PC-9 (cell line): ENCODE results near the gene PRKRA. TPM values are rescaled to one million over a fixed set of nuclear protein-coding genes. Genes with fewer than 3 reads are reported as not detected.
"Not testable (repeated sequence)": the region's sequence is repeated elsewhere in the genome, so short reads cannot be mapped to it uniquely, and the experiment has no call there.

Experiments used
- BruUV-seq: library from RNA; stranded (reverse); fragments of 400-500 nt; replicated peaks from 2 replicates; lab custom pipeline; 2021; lab: Mats Ljungman, UMichigan
- CTCF ChIA-PET: fragments of 300-600 bp; sonication (Branson Sonifier 250); formaldehyde crosslinking; loops from one replicate; lab custom pipeline; 2022; ENCODE audit warnings: antibody characterized with exemption; lab: Charles Lee
- POLR2A ChIA-PET: fragments of 300-600 bp; sonication (Branson Sonifier 250); formaldehyde crosslinking; loops from one replicate; lab custom pipeline; 2022; ENCODE audit warnings: antibody characterized with exemption; ENCODE audit not compliant: unreplicated experiment; lab: Charles Lee
- DNase-seq, 2 experiments: peaks; one replicate each; pipeline versions ENCODE4 v3.0.0 to v3.0.0-alpha.2; 2015 to 2022; ENCODE audit warnings: mixed read lengths in 1 of 2
- H2AFZ ChIP-seq: fragments of 200-600 bp; sonication (generic); 2 replicates; pipeline ENCODE4 v1.8.1; 2017; ENCODE audit warnings: antibody characterized with exemption
- H3F3A ChIP-seq: fragments of 200-600 bp; sonication (generic); 2 replicates; pipeline ENCODE4 v1.8.1; 2017; ENCODE audit warnings: antibody characterized with exemption, mild to moderate bottlenecking, low read depth; ENCODE audit not compliant: insufficient read depth
- H3K27ac ChIP-seq: fragments of 200-600 bp; sonication (generic); 2 replicates; pipeline ENCODE4 v1.6.1; 2016; ENCODE audit warnings: mixed run types
- H3K27me3 ChIP-seq: fragments of 200-600 bp; sonication (generic); 2 replicates; pipeline ENCODE4 v1.6.1; 2016; ENCODE audit warnings: low read depth, mixed run types; ENCODE audit not compliant: insufficient read depth
- H3K36me3 ChIP-seq: fragments of 200-600 bp; sonication (generic); 2 replicates; pipeline ENCODE4 v1.6.1; 2016; ENCODE audit warnings: low read depth, mixed run types
- H3K4me1 ChIP-seq: fragments of 200-600 bp; sonication (generic); replicated peaks from 2 replicates; pipeline ENCODE4 v1.6.1; 2016; ENCODE audit warnings: mixed run types; ENCODE audit not compliant: insufficient read depth
- H3K4me2 ChIP-seq: fragments of 200-600 bp; sonication (generic); 2 replicates; pipeline ENCODE4 v1.6.1; 2017; ENCODE audit warnings: mixed run types
- H3K4me3 ChIP-seq: fragments of 200-600 bp; sonication (generic); 2 replicates; pipeline ENCODE4 v1.6.1; 2016; ENCODE audit warnings: mixed run types
- H3K79me2 ChIP-seq: fragments of 200-600 bp; sonication (generic); 2 replicates; pipeline ENCODE4 v1.6.1; 2017; ENCODE audit warnings: low read depth, mixed run types
- H3K9me2 ChIP-seq: fragments of 200-600 bp; sonication (generic); 2 replicates; pipeline ENCODE4 v1.8.1; 2017; ENCODE audit warnings: mild to moderate bottlenecking; ENCODE audit not compliant: insufficient read depth
- H3K9me3 ChIP-seq: fragments of 200-600 bp; sonication (generic); 2 replicates; pipeline ENCODE4 v1.8.1; 2016; ENCODE audit warnings: low read depth; ENCODE audit not compliant: insufficient read depth
- H4K20me1 ChIP-seq: fragments of 200-600 bp; sonication (generic); 2 replicates; pipeline ENCODE4 v1.8.1; 2017; ENCODE audit not compliant: insufficient read depth
- CTCF ChIP-seq: fragments of 200-600 bp; sonication (generic); conservative IDR thresholded peaks from 2 replicates; pipeline ENCODE4 v1.6.1; 2017; ENCODE audit warnings: mixed run types, antibody characterized with exemption, mild to moderate bottlenecking, moderate library complexity
- EZH2 ChIP-seq: fragments of 200-600 bp; sonication (generic); IDR thresholded peaks from 2 replicates; pipeline ENCODE4 v1.8.0; 2017; ENCODE audit warnings: antibody characterized with exemption, low read depth
- intact Hi-C: fragments of 100-400 bp; cut with micrococcal nuclease; formaldehyde crosslinking; loops from one replicate; pipeline ENCODE4 v1.10.0; 2022; ENCODE audit not compliant: unreplicated experiment
- total RNA-seq: library from RNA; stranded (reverse); gene quantifications from 2 replicates; pipeline ENCODE4 v1.2.3, GENCODE V29; 2021

The PRKRA gene
- total RNA-seq, 1 experiment from 2014 or later: 93.3 TPM

GRCh38 chr2:178414266-178415247, 36.4 kb downstream of the PRKRA start:
- TF ChIP-seq EZH2 (no peak), CTCF (peak; percentile 99)
- H3K9me3 ChIP-seq: no peaks in the 10 kb centered on the region; the same call in 1 of the 2 replicates
- POLR2A ChIA-PET: interaction anchor here (0.6 to 0.7 kb wide), 3 partner anchors 224 to 403 kb away, joined by 3 to 4 read pairs (median 3); no protein-coding TSS in a partner anchor

DNA sequence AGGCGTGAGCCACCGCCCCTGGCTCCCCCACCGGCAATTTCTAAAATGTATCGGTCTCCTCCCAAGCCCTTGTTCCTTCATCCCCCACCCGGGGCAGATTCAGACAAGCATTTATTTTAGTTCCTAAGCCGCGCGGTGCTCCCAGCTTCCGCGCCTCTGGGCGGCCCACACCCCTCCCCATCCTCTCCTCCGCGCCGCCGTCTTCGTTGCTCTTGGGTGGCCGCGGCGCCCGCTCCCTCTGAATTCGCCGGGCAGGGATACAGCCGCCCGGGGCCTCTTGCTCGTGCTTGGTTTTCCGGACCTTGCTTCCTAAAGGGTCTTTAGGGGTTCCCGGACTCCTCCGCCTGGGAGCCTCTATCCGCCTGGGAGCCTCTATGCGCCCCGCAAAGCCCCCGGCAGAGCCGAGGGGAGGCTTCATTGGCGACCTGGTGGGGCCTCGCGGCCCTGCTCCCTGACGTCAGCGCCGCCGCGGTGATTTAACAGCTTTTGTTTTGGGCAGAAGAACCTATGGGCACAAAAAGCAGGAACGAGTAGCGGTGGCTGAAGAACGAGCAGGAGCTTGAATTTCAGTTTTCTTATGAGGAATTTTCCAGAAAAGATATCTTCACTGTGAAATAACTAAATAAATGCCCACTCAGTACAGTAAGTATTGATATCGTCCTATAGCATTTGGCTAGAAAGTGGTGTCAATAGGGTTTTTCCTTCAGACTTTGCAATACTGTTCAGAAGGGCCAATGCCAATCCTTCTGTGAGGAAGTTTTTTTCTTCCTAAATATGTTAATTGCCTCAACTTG, 37.3 kb downstream of the PRKRA start:
- BruUV-seq: TSS peak; percentile 67
- peak; percentile 66 to 78 for DNase-seq

More at GRCh38 chr2:178414266-178415247, 36.4 kb downstream of the PRKRA start:
- intact Hi-C loops: loop anchor here (1.0 to 10.0 kb wide), 9 partner anchors 18 to 1080 kb away; partner anchors contain the start of genes PLEKHA3 and RBM45
- Histone ChIP-seq H3K9me2 (no peaks in the 10 kb centered on the region), H3K36me3 (no peaks in the 10 kb centered on the region), H3K4me2 (peak overlapping the region; percentile 81), H3K27ac (peak overlapping the region; percentile 55; the same call in 1 of the 2 replicates), H4K20me1 (no peaks in the 10 kb centered on the region), H3K4me3 (peak overlapping the region; percentile 72), H3K27me3 (no peaks in the 10 kb centered on the region), H3K4me1 (peaks cover 18% of the 10 kb centered on the region), H3K79me2 (no peaks in the 10 kb centered on the region), H2AFZ (peak overlapping the region; percentile 99), H3F3A (peaks cover 6% of the 10 kb centered on the region)
- CTCF ChIA-PET: interaction anchor here (0.6 to 3.3 kb wide), 13 partner anchors 10 to 979 kb away, joined by 3 to 37 read pairs (median 3); partner anchors contain the start of gene RBM45
- peak; percentile 91 to 93 for DNase-seq
- no TSS peak for BruUV-seq

DNA sequence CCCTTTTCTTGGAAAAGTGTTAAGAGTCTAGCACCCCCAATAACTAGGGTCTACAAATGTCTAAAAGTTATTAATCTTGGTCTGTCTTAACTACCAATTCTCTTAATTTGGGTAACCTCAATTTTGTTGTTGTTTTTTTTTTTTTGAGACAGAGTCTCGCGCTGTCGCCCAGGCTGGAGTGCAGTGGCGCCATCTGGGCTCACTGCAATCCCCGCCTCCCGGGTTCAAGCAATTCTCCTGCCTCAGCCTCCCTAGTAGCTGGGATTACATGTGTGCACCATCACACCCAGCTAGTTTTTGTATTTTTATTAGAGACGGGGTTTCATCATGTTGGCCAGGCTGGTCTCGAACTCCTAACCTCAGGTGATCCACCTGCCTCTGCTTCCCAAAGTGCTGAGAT, 38.5 kb downstream of the PRKRA start:
- H3K9me3 ChIP-seq, H3K36me3 ChIP-seq, H3K79me2 ChIP-seq, H3K9me2 ChIP-seq, DNase-seq, H3K27me3 ChIP-seq, POLR2A ChIA-PET, H4K20me1 ChIP-seq, H3K27ac ChIP-seq, H3F3A ChIP-seq: not testable (repeated sequence)
- Histone ChIP-seq H3K4me1 (peaks cover 18% of the 10 kb centered on the region), H3K4me2 (peak overlapping the region; percentile 81), H3K4me3 (peak overlapping the region; percentile 72; the same call in 1 of the 2 replicates), H2AFZ (peak overlapping the region; percentile 99; the same call in 1 of the 2 replicates)
- BruUV-seq: TSS peak; percentile 67
- intact Hi-C loops: loop anchor here (5.0 to 10.0 kb wide), 2 partner anchors 610 to 1078 kb away; no protein-coding TSS in a partner anchor
- CTCF ChIA-PET: interaction anchor here (2.9 to 3.3 kb wide), 2 partner anchors 15 to 300 kb away, joined by 19 to 37 read pairs; partner anchors contain the start of gene RBM45

More for the DNA sequence above, 37.3 kb downstream of the PRKRA start:
- peak overlapping the region; percentile 55 for H3K27ac ChIP-seq
- no peaks in the 10 kb centered on the region for H4K20me1 ChIP-seq
- intact Hi-C loops: loop anchor here (1.0 to 10.0 kb wide), 9 partner anchors 17 to 1079 kb away; partner anchors contain the start of genes PLEKHA3 and RBM45
- ChIA-PET POLR2A (interaction anchor here (0.6 kb wide), 2 partner anchors 14 to 297 kb away, joined by 4 read pairs; no protein-coding TSS in a partner anchor), CTCF (interaction anchor here (0.5 to 3.3 kb wide), 8 partner anchors 9 to 430 kb away, joined by 3 to 37 read pairs (median 9); partner anchors contain the start of gene RBM45)
- H3K9me3 ChIP-seq: no peaks in the 10 kb centered on the region; the same call in 1 of the 2 replicates
- H3F3A ChIP-seq: peaks cover 6% of the 10 kb centered on the region
- no peaks in the 10 kb centered on the region for H3K9me2 ChIP-seq
- no peaks in the 10 kb centered on the region for H3K36me3 ChIP-seq
- no peaks in the 10 kb centered on the region for H3K79me2 ChIP-seq
- H3K4me2 ChIP-seq: peak overlapping the region; percentile 81
- H3K27me3 ChIP-seq: no peaks in the 10 kb centered on the region
- peak overlapping the region; percentile 72 for H3K4me3 ChIP-seq
- H3K4me1 ChIP-seq: peaks cover 18% of the 10 kb centered on the region
- TF ChIP-seq CTCF: no peak
- TF ChIP-seq EZH2: no peak
- peak overlapping the region; percentile 99 for H2AFZ ChIP-seq
